SK-N-SH treated with all-trans-retinoic acid at 6 μM for 48 hours (cell line): ENCODE data around the gene NETO1.

Experiments
- CREB5 ChIP-seq: fragments of 250-450 bp; sonication (Bioruptor Pico); IDR thresholded peaks from 2 replicates; pipeline ENCODE4 v1.5.1; 2020; ENCODE audit warnings: low read depth, mild to moderate bottlenecking, moderate library complexity
- CSDC2 ChIP-seq: fragments of 250-450 bp; sonication (Bioruptor Pico); IDR thresholded peaks from 2 replicates; pipeline ENCODE4 v1.5.0; 2020; ENCODE audit warnings: mild to moderate bottlenecking, moderate library complexity
- ZFP3 ChIP-seq: fragments of 250-450 bp; sonication (Bioruptor Pico); IDR thresholded peaks from 2 replicates; pipeline ENCODE4 v1.5.0; 2020; ENCODE audit warnings: mild to moderate bottlenecking, moderate library complexity
- ZFP30 ChIP-seq: fragments of 450-650 bp; formaldehyde crosslinking; IDR thresholded peaks from 2 replicates; pipeline ENCODE4 v1.5.0; 2022; ENCODE audit warnings: mild to moderate bottlenecking, moderate library complexity

GRCh38 chr18:72783530-72783929 is 84.3 kb downstream of the NETO1 start:
- no peak for TF ChIP-seq CSDC2 (CRISPR knock-in tag)
- TF ChIP-seq CREB5 (CRISPR knock-in tag) = no peak
- no peak for TF ChIP-seq ZFP3 (CRISPR knock-in tag)
- TF ChIP-seq ZFP30 (CRISPR knock-in tag) = no peak
